Type B pancreatic cell (in vitro differentiated cells): ENCODE measurements around the gene STAG1. TPM values are rescaled to one million over a fixed set of nuclear protein-coding genes. Genes with fewer than 3 reads are reported as not detected.
"Not testable (repeated sequence)": the region's sequence is repeated elsewhere in the genome, so short reads cannot be mapped to it uniquely, and the experiment has no call there.

Experiments
- DNase-seq: peaks from one replicate; pipeline ENCODE4 v3.0.0; 2021; ENCODE audit warnings: mixed read lengths; ENCODE audit not compliant: unreplicated experiment; ENCODE audit errors: extremely low spot score
- H3K27ac Mint-ChIP-seq: 2 replicates; pipeline ENCODE4 v1.8.0; 2021; ENCODE audit warnings: mild to moderate bottlenecking, mixed read lengths
- H3K27me3 Mint-ChIP-seq: 2 replicates; pipeline ENCODE4 v1.8.0; 2021; ENCODE audit warnings: mixed read lengths
- H3K36me3 Mint-ChIP-seq: 2 replicates; pipeline ENCODE4 v1.8.0; 2021; ENCODE audit warnings: mixed read lengths
- H3K4me1 Mint-ChIP-seq: one replicate; pipeline ENCODE4 v1.8.0; 2021; ENCODE audit warnings: mixed read lengths; ENCODE audit not compliant: unreplicated experiment
- H3K4me3 Mint-ChIP-seq: 2 replicates; pipeline ENCODE4 v1.8.0; 2021; ENCODE audit warnings: mild to moderate bottlenecking, mixed read lengths
- H3K9me3 Mint-ChIP-seq: 2 replicates; pipeline ENCODE4 v1.8.0; 2021; ENCODE audit warnings: mixed read lengths
- CTCF ChIP-seq: fragments of 200-600 bp; sonication (generic); conservative IDR thresholded peaks from 2 replicates; pipeline ENCODE4 v1.5.0; 2021; ENCODE audit warnings: antibody characterized with exemption, mild to moderate bottlenecking
- total RNA-seq: library from RNA; stranded (reverse); gene quantifications from 2 replicates; pipeline ENCODE4 v1.2.1, GENCODE V29; 2021; ENCODE audit warnings: low replicate concordance

STAG1 gene
- total RNA-seq, 1 donor from 2014 or later = 45.5 TPM

- Mint-ChIP-seq H3K4me3 (no peak overlapping the region), H3K27me3 (no peaks in the 10 kb centered on the region), H3K27ac (no peak overlapping the region), H3K4me1 (peaks cover 26% of the 10 kb centered on the region), H3K36me3 (peaks cover 8% of the 10 kb centered on the region), H3K9me3 (no peaks in the 10 kb centered on the region)
- TF ChIP-seq CTCF = no peak
- DNase-seq = no peak
Measured at GRCh38 chr3:136731274-136731884, 20.8 kb downstream of the STAG1 start.

- H3K4me1 Mint-ChIP-seq = peaks cover 26% of the 10 kb centered on the region
- no peaks in the 10 kb centered on the region for H3K27me3 Mint-ChIP-seq
- no peaks in the 10 kb centered on the region for H3K9me3 Mint-ChIP-seq
- no peak overlapping the region for H3K4me3 Mint-ChIP-seq
- peaks cover 7% of the 10 kb centered on the region for H3K36me3 Mint-ChIP-seq
- no peak for TF ChIP-seq CTCF
- no peak overlapping the region for H3K27ac Mint-ChIP-seq
- no peak for DNase-seq
Measured at GRCh38 chr3:136730595-136731273, 21.4 kb downstream of the STAG1 start.

GRCh38 chr3:136728918-136729317 lies 23.3 kb downstream of the STAG1 start:
- Mint-ChIP-seq H3K4me1 (peaks cover 14% of the 10 kb centered on the region), H3K4me3 (no peak overlapping the region)

GRCh38 chr3:136728473-136728872 lies 23.7 kb downstream of the STAG1 start:
- TF ChIP-seq CTCF = no peak
- no peaks in the 10 kb centered on the region for H3K9me3 Mint-ChIP-seq
- peaks cover 14% of the 10 kb centered on the region for H3K4me1 Mint-ChIP-seq
- H3K27me3 Mint-ChIP-seq = no peaks in the 10 kb centered on the region
- no peak for DNase-seq
- H3K4me3 Mint-ChIP-seq = no peak overlapping the region
- peaks cover 7% of the 10 kb centered on the region for H3K36me3 Mint-ChIP-seq
- H3K27ac Mint-ChIP-seq = no peak overlapping the region

More at GRCh38 chr3:136728918-136729317, 23.3 kb downstream of the STAG1 start:
- no peaks in the 10 kb centered on the region for H3K9me3 Mint-ChIP-seq
- DNase-seq = no peak
- no peak overlapping the region for H3K27ac Mint-ChIP-seq
- peaks cover 7% of the 10 kb centered on the region for H3K36me3 Mint-ChIP-seq
- H3K27me3 Mint-ChIP-seq = no peaks in the 10 kb centered on the region
- no peak for TF ChIP-seq CTCF

GRCh38 chr3:136725468-136725867 lies 26.7 kb downstream of the STAG1 start:
- no peak for DNase-seq
- H3K36me3 Mint-ChIP-seq = peaks cover 12% of the 10 kb centered on the region
- no peak overlapping the region for H3K27ac Mint-ChIP-seq
- H3K4me1 Mint-ChIP-seq = peaks cover 2% of the 10 kb centered on the region
- H3K27me3 Mint-ChIP-seq = no peaks in the 10 kb centered on the region
- no peaks in the 10 kb centered on the region for H3K9me3 Mint-ChIP-seq
- TF ChIP-seq CTCF = no peak
- no peak overlapping the region for H3K4me3 Mint-ChIP-seq

- not testable (repeated sequence) for DNase-seq, H3K27ac Mint-ChIP-seq, H3K4me1 Mint-ChIP-seq, H3K4me3 Mint-ChIP-seq, H3K27me3 Mint-ChIP-seq, H3K9me3 Mint-ChIP-seq
- H3K36me3 Mint-ChIP-seq = peaks cover 22% of the 10 kb centered on the region
Measured at GRCh38 chr3:136722916-136723315, 29.3 kb downstream of the STAG1 start.

GRCh38 chr3:136722399-136722798 lies 29.8 kb downstream of the STAG1 start:
- not testable (repeated sequence) for H3K9me3 Mint-ChIP-seq, H3K4me3 Mint-ChIP-seq, H3K27me3 Mint-ChIP-seq, H3K27ac Mint-ChIP-seq, H3K4me1 Mint-ChIP-seq, DNase-seq
- peaks cover 22% of the 10 kb centered on the region for H3K36me3 Mint-ChIP-seq
